Chondrocyte (in vitro differentiated cells): Measurements from ENCODE around the gene OR51M1. TPM values are rescaled to one million over a fixed set of nuclear protein-coding genes. Genes with fewer than 3 reads are reported as not detected.

Experiments
- DNase-seq: peaks from one replicate; pipeline ENCODE4 v3.0.0; 2021; ENCODE audit warnings: mixed read lengths, low spot score
- H3K27ac Mint-ChIP-seq: one replicate; pipeline ENCODE4 v1.8.0; 2021; ENCODE audit warnings: mild to moderate bottlenecking, moderate library complexity, mixed read lengths; ENCODE audit not compliant: unreplicated experiment
- H3K27me3 Mint-ChIP-seq: 2 replicates; pipeline ENCODE4 v1.8.0; 2021; ENCODE audit warnings: low read depth, mixed read lengths
- H3K36me3 Mint-ChIP-seq: 2 replicates; pipeline ENCODE4 v1.8.0; 2021; ENCODE audit warnings: low read depth, mixed read lengths
- H3K4me1 Mint-ChIP-seq: 2 replicates; pipeline ENCODE4 v1.8.0; 2021; ENCODE audit warnings: low read depth, mild to moderate bottlenecking, mixed read lengths
- H3K4me3 Mint-ChIP-seq: one replicate; pipeline ENCODE4 v1.8.0; 2021; ENCODE audit warnings: mild to moderate bottlenecking, moderate library complexity, mixed read lengths; ENCODE audit not compliant: unreplicated experiment
- H3K9me3 Mint-ChIP-seq: 2 replicates; pipeline ENCODE4 v1.8.0; 2021; ENCODE audit warnings: low read depth, mixed read lengths
- CTCF ChIP-seq: fragments of 200-600 bp; sonication (generic); IDR thresholded peaks from 2 replicates; pipeline ENCODE4 v1.5.0; 2021; ENCODE audit warnings: antibody characterized with exemption, mild to moderate bottlenecking, moderate library complexity
- total RNA-seq: library from RNA; stranded (reverse); gene quantifications from 3 replicates; pipeline ENCODE4 v1.2.1, GENCODE V29; 2021

OR51M1 gene
- total RNA-seq, 1 donor from 2014 or later, result not detected

GRCh38 chr11:5390210-5390609, 6.6 kb downstream of the OR51M1 start:
- Mint-ChIP-seq H3K36me3 (no peaks in the 10 kb centered on the region), H3K9me3 (no peaks in the 10 kb centered on the region), H3K27me3 (peaks cover 4% of the 10 kb centered on the region), H3K27ac (no peak overlapping the region), H3K4me1 (no peaks in the 10 kb centered on the region), H3K4me3 (no peak overlapping the region)
- no peak for TF ChIP-seq CTCF
- no peak for DNase-seq

- DNase-seq, result no peak
- Mint-ChIP-seq H3K9me3 (no peaks in the 10 kb centered on the region), H3K36me3 (no peaks in the 10 kb centered on the region), H3K27me3 (peaks cover 17% of the 10 kb centered on the region), H3K4me1 (no peaks in the 10 kb centered on the region), H3K27ac (no peak overlapping the region), H3K4me3 (no peak overlapping the region)
- no peak for TF ChIP-seq CTCF
These were observed 10.5 kb downstream of the OR51M1 start for GRCh38 chr11:5394091-5394490.

GRCh38 chr11:5398936-5399335, 15.3 kb downstream of the OR51M1 start:
- Mint-ChIP-seq H3K36me3 (no peaks in the 10 kb centered on the region), H3K27me3 (peaks cover 26% of the 10 kb centered on the region), H3K4me1 (no peaks in the 10 kb centered on the region), H3K9me3 (no peaks in the 10 kb centered on the region), H3K27ac (no peak overlapping the region), H3K4me3 (no peak overlapping the region)
- no peak for DNase-seq
- TF ChIP-seq CTCF, result no peak

- Mint-ChIP-seq H3K27me3 (peaks cover 22% of the 10 kb centered on the region), H3K9me3 (no peaks in the 10 kb centered on the region), H3K4me3 (no peak overlapping the region), H3K4me1 (no peaks in the 10 kb centered on the region), H3K36me3 (no peaks in the 10 kb centered on the region), H3K27ac (no peak overlapping the region)
- TF ChIP-seq CTCF, result no peak
- DNase-seq, result no peak
These were observed 21.6 kb downstream of the OR51M1 start for GRCh38 chr11:5405173-5405572.

GRCh38 chr11:5420993-5421392, 37.4 kb downstream of the OR51M1 start:
- H3K4me1 Mint-ChIP-seq, result no peaks in the 10 kb centered on the region
- no peaks in the 10 kb centered on the region for H3K36me3 Mint-ChIP-seq
- DNase-seq, result no peak
- H3K9me3 Mint-ChIP-seq, result no peaks in the 10 kb centered on the region
- no peak overlapping the region for H3K4me3 Mint-ChIP-seq
- no peak overlapping the region for H3K27ac Mint-ChIP-seq
- no peak for TF ChIP-seq CTCF
- H3K27me3 Mint-ChIP-seq, result peaks cover 10% of the 10 kb centered on the region
